AG09309 (cell line): ENCODE measurements around the gene DBP.

ENCODE experiments used
- DNase-seq: peaks from one replicate; pipeline ENCODE4 v3.0.0-alpha.2; 2010; ENCODE audit warnings: low read depth
- H3K4me3 ChIP-seq: 2 replicates; pipeline ENCODE4 v1.5.1; 2011; ENCODE audit warnings: mild to moderate bottlenecking, low read depth, low read length, moderate library complexity; ENCODE audit not compliant: control insufficient read depth
- TF ChIP-seq, protein P1 (sequence below): IDR thresholded peaks from 2 replicates; pipeline ENCODE4 v1.5.1; 2011; ENCODE audit warnings: mild to moderate bottlenecking, low read depth, low read length, inconsistent platforms; ENCODE audit not compliant: insufficient read depth, control insufficient read depth; ENCODE audit errors: missing control alignments

Gene DBP

DNA sequence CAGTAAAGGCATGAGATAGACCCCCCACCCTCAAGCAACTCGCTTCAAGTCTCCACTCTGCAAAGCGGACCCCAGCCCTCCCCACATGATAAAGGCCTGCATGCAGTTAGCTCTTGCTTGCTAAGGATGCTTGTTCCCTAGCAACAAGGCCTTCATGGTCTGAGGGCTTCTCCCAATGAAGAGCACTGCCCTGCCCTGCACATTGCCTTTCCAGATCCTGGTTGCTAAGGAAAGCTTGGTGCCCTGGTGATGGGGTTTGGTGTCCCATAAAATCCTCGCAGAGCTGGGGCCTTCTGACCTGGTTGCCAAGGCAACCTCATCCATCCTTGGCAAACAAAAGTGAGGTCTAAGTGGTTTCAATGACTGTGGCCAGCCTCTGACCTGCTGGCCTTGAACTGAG, 6.0 kb downstream of the DBP start:
- TF ChIP-seq, protein P1, sequence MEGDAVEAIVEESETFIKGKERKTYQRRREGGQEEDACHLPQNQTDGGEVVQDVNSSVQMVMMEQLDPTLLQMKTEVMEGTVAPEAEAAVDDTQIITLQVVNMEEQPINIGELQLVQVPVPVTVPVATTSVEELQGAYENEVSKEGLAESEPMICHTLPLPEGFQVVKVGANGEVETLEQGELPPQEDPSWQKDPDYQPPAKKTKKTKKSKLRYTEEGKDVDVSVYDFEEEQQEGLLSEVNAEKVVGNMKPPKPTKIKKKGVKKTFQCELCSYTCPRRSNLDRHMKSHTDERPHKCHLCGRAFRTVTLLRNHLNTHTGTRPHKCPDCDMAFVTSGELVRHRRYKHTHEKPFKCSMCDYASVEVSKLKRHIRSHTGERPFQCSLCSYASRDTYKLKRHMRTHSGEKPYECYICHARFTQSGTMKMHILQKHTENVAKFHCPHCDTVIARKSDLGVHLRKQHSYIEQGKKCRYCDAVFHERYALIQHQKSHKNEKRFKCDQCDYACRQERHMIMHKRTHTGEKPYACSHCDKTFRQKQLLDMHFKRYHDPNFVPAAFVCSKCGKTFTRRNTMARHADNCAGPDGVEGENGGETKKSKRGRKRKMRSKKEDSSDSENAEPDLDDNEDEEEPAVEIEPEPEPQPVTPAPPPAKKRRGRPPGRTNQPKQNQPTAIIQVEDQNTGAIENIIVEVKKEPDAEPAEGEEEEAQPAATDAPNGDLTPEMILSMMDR: no peak
- no peak for DNase-seq
- no peak overlapping the region for H3K4me3 ChIP-seq

DNA sequence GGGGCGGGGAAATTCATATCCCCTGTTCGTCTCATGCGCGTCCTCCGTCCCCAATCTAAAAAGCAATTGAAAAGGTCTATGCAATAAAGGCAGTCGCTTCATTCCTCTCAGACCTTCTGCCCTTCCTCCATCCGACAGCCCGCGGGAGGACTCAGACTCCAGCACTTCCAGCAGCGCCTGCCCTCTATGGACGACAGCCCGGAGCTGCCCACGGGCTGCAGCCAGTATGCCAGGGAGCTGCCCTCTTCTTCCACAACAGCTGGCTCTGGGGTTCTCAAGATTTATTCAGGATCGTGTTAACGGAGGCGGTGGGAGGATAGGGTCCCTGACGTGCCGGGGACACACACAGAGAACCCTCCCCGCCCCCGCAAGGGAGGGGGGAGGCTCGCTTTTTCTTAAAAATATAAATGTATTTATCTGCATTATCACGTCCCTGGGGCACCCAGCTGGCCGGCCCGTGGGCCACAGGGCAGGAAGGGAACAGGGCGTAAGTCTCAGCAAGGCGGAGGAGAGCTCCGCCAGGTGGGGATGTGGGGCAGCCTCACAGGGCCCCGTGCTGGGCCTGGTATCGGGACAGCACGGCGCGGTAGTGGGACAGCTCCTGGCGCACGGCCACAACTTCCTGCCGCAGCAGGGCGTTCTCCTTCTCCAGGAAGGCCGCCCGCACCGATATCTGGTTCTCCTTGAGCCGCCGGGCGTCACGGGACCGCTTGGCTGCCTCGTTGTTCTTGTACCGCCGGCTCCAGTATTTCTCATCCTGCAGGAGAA, 6.7 kb downstream of the DBP start:
- TF ChIP-seq, protein P1: no peak
- no peak overlapping the region for H3K4me3 ChIP-seq
- DNase-seq: no peak

DNA sequence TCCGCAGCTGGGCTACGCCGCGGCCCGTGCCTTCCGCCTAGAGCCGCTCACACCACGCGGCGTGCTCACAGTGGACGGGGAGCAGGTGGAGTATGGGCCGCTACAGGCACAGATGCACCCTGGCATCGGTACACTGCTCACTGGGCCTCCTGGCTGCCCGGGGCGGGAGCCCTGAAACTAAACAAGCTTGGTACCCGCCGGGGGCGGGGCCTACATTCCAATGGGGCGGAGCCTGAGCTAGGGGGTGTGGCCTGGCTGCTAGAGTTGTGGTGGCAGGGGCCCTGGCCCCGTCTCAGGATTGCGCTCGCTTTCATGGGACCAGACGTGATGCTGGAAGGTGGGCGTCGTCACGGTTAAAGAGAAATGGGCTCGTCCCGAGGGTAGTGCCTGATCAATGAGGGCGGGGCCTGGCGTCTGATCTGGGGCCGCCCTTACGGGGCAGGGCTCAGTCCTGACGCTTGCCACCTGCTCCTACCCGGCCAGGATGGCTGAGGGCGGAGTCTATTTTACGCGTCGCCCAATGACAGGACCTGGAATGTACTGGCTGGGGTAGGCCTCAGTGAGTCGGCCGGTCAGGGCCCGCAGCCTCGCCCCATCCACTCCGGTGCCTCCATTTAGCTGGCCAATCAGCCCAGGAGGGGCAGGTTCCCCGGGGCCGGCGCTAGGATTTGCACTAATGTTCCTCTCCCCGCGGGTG, 7.4 kb downstream of the DBP start:
- no peak for DNase-seq
- TF ChIP-seq, protein P1: no peak
- no peak overlapping the region for H3K4me3 ChIP-seq

DNA sequence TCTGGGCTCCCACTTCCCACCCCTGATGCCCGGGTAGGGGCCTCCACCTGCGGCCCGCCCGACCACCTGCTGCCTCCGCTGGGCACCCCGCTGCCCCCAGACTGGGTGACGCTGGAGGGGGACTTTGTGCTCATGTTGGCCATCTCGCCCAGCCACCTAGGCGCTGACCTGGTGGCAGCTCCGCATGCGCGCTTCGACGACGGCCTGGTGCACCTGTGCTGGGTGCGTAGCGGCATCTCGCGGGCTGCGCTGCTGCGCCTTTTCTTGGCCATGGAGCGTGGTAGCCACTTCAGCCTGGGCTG, 7.9 kb downstream of the DBP start:
- no peak for DNase-seq
- H3K4me3 ChIP-seq: no peak overlapping the region
- TF ChIP-seq, protein P1: no peak

DNA sequence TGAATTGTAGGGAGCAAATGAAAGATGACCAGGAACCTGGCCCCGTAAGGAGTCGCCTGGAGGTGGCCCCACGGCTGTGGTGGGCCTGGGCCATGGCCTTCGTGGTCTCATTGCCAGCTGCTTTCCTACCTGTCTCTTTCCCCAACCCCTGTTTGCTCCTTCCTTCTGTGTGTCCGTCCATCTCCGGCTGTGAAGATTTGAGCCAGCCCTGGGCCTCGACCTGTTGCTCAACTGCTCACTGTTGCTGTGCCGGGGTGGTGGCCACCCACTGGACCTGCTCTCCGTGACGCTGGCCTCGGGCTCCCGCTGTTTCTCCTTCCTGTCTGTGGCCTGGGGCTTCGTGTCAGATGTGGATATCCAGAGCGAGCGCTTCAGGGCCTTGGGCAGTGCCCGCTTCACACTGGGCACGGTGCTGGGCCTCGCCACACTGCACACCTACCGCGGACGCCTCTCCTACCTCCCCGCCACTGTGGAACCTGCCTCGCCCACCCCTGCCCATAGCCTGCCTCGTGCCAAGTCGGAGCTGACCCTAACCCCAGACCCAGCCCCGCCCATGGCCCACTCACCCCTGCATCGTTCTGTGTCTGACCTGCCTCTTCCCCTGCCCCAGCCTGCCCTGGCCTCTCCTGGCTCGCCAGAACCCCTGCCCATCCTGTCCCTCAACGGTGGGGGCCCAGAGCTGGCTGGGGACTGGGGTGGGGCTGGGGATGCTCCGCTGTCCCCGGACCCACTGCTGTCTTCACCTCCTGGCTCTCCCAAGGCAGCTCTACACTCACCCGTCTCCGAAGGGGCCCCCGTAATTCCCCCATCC, 8.5 kb downstream of the DBP start:
- TF ChIP-seq, protein P1: no peak
- no peak overlapping the region for H3K4me3 ChIP-seq
- DNase-seq: no peak

DNA sequence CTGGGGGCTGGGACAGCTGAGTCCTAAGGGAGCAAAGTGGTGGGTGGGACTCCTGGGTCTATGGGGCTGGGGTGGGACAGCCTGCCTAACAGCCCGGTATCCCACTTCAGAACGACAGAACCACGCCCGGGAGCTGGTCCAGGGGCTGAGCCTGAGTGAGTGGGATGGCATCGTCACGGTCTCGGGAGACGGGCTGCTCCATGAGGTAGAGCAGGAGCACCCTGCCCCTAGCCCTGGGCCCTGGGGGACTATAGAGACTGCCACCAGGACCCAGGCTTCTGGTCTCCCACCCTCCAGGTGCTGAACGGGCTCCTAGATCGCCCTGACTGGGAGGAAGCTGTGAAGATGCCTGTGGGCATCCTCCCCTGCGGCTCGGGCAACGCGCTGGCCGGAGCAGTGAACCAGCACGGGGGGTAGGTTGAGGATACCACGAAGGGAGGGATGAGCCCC, 9.3 kb downstream of the DBP start:
- DNase-seq: no peak
- no peak overlapping the region for H3K4me3 ChIP-seq
- TF ChIP-seq, protein P1: no peak
